ENCODE data around the gene SHISA7.
"Not testable (repeated sequence)": the region's sequence is repeated elsewhere in the genome, so short reads cannot be mapped to it uniquely, and the experiment has no call there.

Gene SHISA7

DNA sequence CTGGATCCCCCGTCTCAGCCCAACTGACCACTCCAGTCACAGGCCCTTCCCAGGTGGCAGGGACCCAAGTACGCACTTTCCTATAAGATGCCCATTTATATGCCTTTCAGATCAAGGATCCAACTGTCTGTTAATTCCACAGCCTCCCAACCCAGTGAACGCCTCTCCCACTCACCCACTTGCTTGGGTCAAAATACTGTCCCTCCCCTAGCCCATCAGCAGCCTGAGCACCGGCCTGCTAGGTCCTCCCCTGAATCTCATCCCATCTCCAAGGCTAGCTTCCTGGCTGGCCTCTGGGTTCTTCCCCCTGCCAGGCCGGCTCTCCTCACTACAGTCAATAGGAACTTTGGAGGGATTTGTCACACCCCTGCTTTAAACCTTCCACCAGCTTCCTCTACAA is 37.5 kb downstream of the SHISA7 start:
- peak overlapping the region in 1 of 2 donors; percentile 88 for H3K4me3 ChIP-seq (replicated peaks in 1 of 2; ENCODE audit: low read depth in 2 of 2, low read length in 2 of 2)
- TF ChIP-seq, protein P1, sequence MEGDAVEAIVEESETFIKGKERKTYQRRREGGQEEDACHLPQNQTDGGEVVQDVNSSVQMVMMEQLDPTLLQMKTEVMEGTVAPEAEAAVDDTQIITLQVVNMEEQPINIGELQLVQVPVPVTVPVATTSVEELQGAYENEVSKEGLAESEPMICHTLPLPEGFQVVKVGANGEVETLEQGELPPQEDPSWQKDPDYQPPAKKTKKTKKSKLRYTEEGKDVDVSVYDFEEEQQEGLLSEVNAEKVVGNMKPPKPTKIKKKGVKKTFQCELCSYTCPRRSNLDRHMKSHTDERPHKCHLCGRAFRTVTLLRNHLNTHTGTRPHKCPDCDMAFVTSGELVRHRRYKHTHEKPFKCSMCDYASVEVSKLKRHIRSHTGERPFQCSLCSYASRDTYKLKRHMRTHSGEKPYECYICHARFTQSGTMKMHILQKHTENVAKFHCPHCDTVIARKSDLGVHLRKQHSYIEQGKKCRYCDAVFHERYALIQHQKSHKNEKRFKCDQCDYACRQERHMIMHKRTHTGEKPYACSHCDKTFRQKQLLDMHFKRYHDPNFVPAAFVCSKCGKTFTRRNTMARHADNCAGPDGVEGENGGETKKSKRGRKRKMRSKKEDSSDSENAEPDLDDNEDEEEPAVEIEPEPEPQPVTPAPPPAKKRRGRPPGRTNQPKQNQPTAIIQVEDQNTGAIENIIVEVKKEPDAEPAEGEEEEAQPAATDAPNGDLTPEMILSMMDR (IDR thresholded peaks at IDR 0.05; ENCODE audit: low read depth, low read length): no peak

GRCh38 chr19:55402509-55402908 is 40.6 kb downstream of the SHISA7 start:
- DNase-seq (ENCODE audit: low read depth in 2 of 2): no peak
- TF ChIP-seq, protein P1 (IDR thresholded peaks at IDR 0.05; ENCODE audit: low read depth, low read length): no peak
- no peak overlapping the region for H3K4me3 ChIP-seq (replicated peaks in 1 of 2; ENCODE audit: low read depth in 2 of 2, low read length in 2 of 2)

More for the DNA sequence above, 37.5 kb downstream of the SHISA7 start:
- no peak for DNase-seq (ENCODE audit: low read depth in 2 of 2)

GRCh38 chr19:55401390-55401789 is 41.7 kb downstream of the SHISA7 start:
- DNase-seq (ENCODE audit: low read depth in 2 of 2); H3K4me3 ChIP-seq (replicated peaks in 1 of 2; ENCODE audit: low read depth in 2 of 2, low read length in 2 of 2): not testable (repeated sequence)

- TF ChIP-seq, protein P1 (IDR thresholded peaks at IDR 0.05; ENCODE audit: low read depth, low read length): no peak
- no peak overlapping the region for H3K4me3 ChIP-seq (replicated peaks in 1 of 2; ENCODE audit: low read depth in 2 of 2, low read length in 2 of 2)
- no peak for DNase-seq (ENCODE audit: low read depth in 2 of 2)
Observed at GRCh38 chr19:55400281-55401087, 42.6 kb downstream of the SHISA7 start.

DNA sequence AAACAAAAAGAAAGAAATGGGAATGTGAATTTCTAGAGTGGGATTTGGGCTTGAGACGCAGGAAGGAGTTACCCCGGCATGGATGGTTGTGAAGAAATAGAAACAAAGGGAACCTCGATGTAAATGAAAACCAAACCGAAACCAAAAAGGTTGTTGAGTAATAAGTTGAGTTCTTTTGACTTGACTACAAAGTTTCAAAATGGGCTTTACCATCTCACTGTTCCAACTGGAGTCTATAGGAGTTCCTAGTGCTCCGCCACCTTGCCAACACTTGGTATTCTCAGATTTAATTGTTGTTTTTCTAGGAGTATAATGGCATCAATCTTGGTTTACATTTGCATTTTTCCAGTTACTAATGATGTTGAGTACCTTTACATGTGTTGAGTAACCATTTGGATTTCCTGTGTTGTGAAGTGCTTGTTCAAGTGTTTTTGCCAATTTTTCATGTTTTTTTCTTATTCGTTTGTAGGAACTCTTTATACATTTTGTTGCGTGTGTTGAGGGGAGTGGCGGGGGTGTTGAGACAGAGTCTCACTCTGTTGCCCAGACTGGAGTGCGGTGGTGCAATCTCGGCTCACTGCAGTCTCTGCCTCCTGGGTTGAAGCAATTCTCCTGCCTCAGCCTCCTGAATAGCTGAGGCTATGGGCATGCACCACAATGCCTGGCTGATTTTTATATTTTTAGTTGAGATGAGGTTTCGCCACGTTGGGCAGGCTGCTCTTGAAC is 44.7 kb downstream of the SHISA7 start:
- TF ChIP-seq, protein P1 (IDR thresholded peaks at IDR 0.05; ENCODE audit: low read depth, low read length): no peak
- no peak for DNase-seq (ENCODE audit: low read depth in 2 of 2)
- H3K4me3 ChIP-seq (replicated peaks in 1 of 2; ENCODE audit: low read depth in 2 of 2, low read length in 2 of 2): no peak overlapping the region

- TF ChIP-seq, protein P1 (IDR thresholded peaks at IDR 0.05; ENCODE audit: low read depth, low read length): no peak
Observed at GRCh38 chr19:55392820-55393761, 50.0 kb downstream of the SHISA7 start.

More at GRCh38 chr19:55392820-55393761, 50.0 kb downstream of the SHISA7 start:
- no peak for DNase-seq (ENCODE audit: low read depth in 2 of 2)
- H3K4me3 ChIP-seq (replicated peaks in 1 of 2; ENCODE audit: low read depth in 2 of 2, low read length in 2 of 2): no peak overlapping the region

Measured in cardiac fibroblast (primary cell).